HepG2 (cell line): ENCODE results near the gene DPH1. TPM values are rescaled to one million over a fixed set of nuclear protein-coding genes. Genes with fewer than 3 reads are reported as not detected.

ENCODE experiments used
- ATAC-seq: fragments of 200-7000 bp; cut with Tn5 transposase; 3 replicates; pipeline ENCODE4 v1.9.1; 2020; ENCODE audit warnings: mild to moderate bottlenecking, moderate library complexity
- BruUV-seq: library from RNA; stranded (reverse); fragments of 400-500 nt; replicated peaks from 2 replicates; lab custom pipeline; 2021; lab: Mats Ljungman, UMichigan
- CTCF ChIA-PET: fragments of 300-600 bp; formaldehyde crosslinking; extraction: SDS; loops from one replicate; lab custom pipeline; 2021; ENCODE audit warnings: low total read pairs, inconsistent platforms, low intra/inter-chr PET ratio; lab: Yijun Ruan, JAX
- POLR2A ChIA-PET: fragments of 350-600 bp; sonication (Branson Sonifier 250); formaldehyde crosslinking; loops from one replicate; lab custom pipeline; 2020; ENCODE audit warnings: antibody characterized with exemption, inconsistent platforms; lab: Yijun Ruan, JAX
- DNase-seq: peaks from one replicate; pipeline ENCODE4 v3.0.0-alpha.2; 2015; ENCODE audit warnings: low spot score
- FAIRE-seq: peaks from 3 replicates; lab custom pipeline; 2011; peaks lifted over from hg19 to GRCh38; lab: Jason Lieb, UNC
- H2AFZ ChIP-seq: one replicate; pipeline ENCODE4 v1.6.1; 2011; ENCODE audit warnings: low read length, inconsistent platforms
- H3K27ac ChIP-seq: fragments of 300-600 bp; 3 replicates; pipeline ENCODE4 v1.8.0; 2011; ENCODE audit warnings: mixed run types, mild to moderate bottlenecking, mixed read lengths, low read length, inconsistent platforms; ENCODE audit not compliant: insufficient read depth; ENCODE audit errors: extremely low read length
- H3K27me3 ChIP-seq, 2 experiments: fragments of 200-600 bp in 1 of 2; 2 replicates in 1 of 2; 3 replicates in 1 of 2; pipeline versions ENCODE4 v1.6.0 to v1.8.0; 2011; ENCODE audit warnings: low read length in 2 of 2, mild to moderate bottlenecking in 2 of 2, moderate library complexity in 2 of 2, inconsistent platforms in 1 of 2; ENCODE audit not compliant: insufficient read depth in 2 of 2, control insufficient read depth in 1 of 2
- H3K36me3 ChIP-seq, 2 experiments: fragments of 200-600 bp in 1 of 2; replicated peaks in 1 of 2; 2 replicates in 1 of 2; 3 replicates in 1 of 2; pipeline versions ENCODE4 v1.5.1 to v1.8.0; 2011; ENCODE audit warnings: low read length in 2 of 2, inconsistent platforms in 1 of 2; ENCODE audit not compliant: insufficient read depth in 2 of 2, control insufficient read depth in 1 of 2
- H3K4me1 ChIP-seq: 2 replicates; pipeline ENCODE4 v1.5.1; 2012; ENCODE audit warnings: low read length, inconsistent platforms; ENCODE audit not compliant: insufficient read depth
- H3K4me2 ChIP-seq: 2 replicates; pipeline ENCODE4 v1.6.0; 2011; ENCODE audit warnings: low read depth, low read length, inconsistent platforms
- H3K4me3 ChIP-seq, 3 experiments: fragments of 200-600 bp in 1 of 3; sonication (generic), shearing (Covaris generic) in 1 of 3; replicated peaks in 1 of 3; 2 replicates each; pipeline ENCODE4 v1.5.1; 2011 to 2016; ENCODE audit warnings: low read length in 3 of 3, inconsistent platforms in 2 of 3, low read depth in 2 of 3, mild to moderate bottlenecking in 2 of 3, control low read depth in 1 of 3, mixed read lengths in 1 of 3; ENCODE audit not compliant: insufficient read depth in 1 of 3
- H3K79me2 ChIP-seq: one replicate; pipeline ENCODE4 v1.6.1; 2011; ENCODE audit warnings: low read length, inconsistent platforms; ENCODE audit not compliant: insufficient read depth
- H3K9ac ChIP-seq: 2 replicates; pipeline ENCODE4 v1.6.0; 2011; ENCODE audit warnings: mild to moderate bottlenecking, low read depth, low read length, inconsistent platforms; ENCODE audit not compliant: insufficient read depth
- H3K9me3 ChIP-seq: 2 replicates; pipeline ENCODE4 v1.5.1; 2012; ENCODE audit warnings: mild to moderate bottlenecking, low read length
- H4K20me1 ChIP-seq: 2 replicates; pipeline ENCODE4 v1.6.0; 2011; ENCODE audit warnings: inconsistent platforms, mild to moderate bottlenecking, low read length, moderate library complexity; ENCODE audit not compliant: insufficient read depth
- GATA4 ChIP-seq: sonication (generic); IDR thresholded peaks from 2 replicates; pipeline ENCODE4 v1.6.1; 2016; ENCODE audit warnings: antibody characterized with exemption, low read depth, borderline replicate concordance
- HHEX ChIP-seq: IDR thresholded peaks from 2 replicates; pipeline ENCODE4 v1.6.1; 2016; ENCODE audit warnings: control low read depth
- HNRNPL ChIP-seq: fragments of 200-400 bp; formaldehyde crosslinking; IDR thresholded peaks from 2 replicates; pipeline ENCODE4 v1.6.1; 2017; ENCODE audit warnings: mild to moderate bottlenecking, low read depth, low read length
- KLF11 ChIP-seq: IDR thresholded peaks from 2 replicates; pipeline ENCODE4 v1.6.1; 2016; ENCODE audit warnings: missing compliant biosample characterization
- MIER2 ChIP-seq: IDR thresholded peaks from 2 replicates; pipeline ENCODE4 v1.6.1; 2016; ENCODE audit warnings: missing biosample characterization, missing genetic modification reagents
- NFIB ChIP-seq: sonication (generic); formaldehyde crosslinking; IDR thresholded peaks from 2 replicates; pipeline ENCODE4 v1.9.0; 2021; ENCODE audit warnings: missing genetic modification reagents, mild to moderate bottlenecking, borderline replicate concordance
- PBX3 ChIP-seq: sonication (generic); formaldehyde crosslinking; IDR thresholded peaks from 2 replicates; pipeline ENCODE4 v1.8.1; 2023; ENCODE audit warnings: missing genetic modification reagents, inconsistent platforms, borderline replicate concordance
- SIN3A ChIP-seq: IDR thresholded peaks from 2 replicates; pipeline ENCODE4 v1.6.1; 2011; ENCODE audit warnings: low read depth, mild to moderate bottlenecking, control low read depth, low read length, borderline replicate concordance
- TBL1XR1 ChIP-seq: fragments of 150-350 bp; IDR thresholded peaks from 2 replicates; pipeline ENCODE4 v1.6.1; 2014; ENCODE audit warnings: borderline replicate concordance, low read length; ENCODE audit not compliant: partially characterized antibody
- TEAD2 ChIP-seq: sonication (generic); formaldehyde crosslinking; IDR thresholded peaks from 2 replicates; pipeline ENCODE4 v1.9.0; 2021; ENCODE audit warnings: missing genetic modification reagents
- U2AF1 ChIP-seq: fragments of 200-400 bp; formaldehyde crosslinking; optimal IDR thresholded peaks from 2 replicates; pipeline ENCODE3; 2017; ENCODE audit warnings: mild to moderate bottlenecking, low read depth, low read length
- WIZ ChIP-seq: sonication (generic); formaldehyde crosslinking; IDR thresholded peaks from 2 replicates; pipeline ENCODE4 v1.5.1; 2020; ENCODE audit warnings: mild to moderate bottlenecking, missing genetic modification reagents
- ZFP36L2 ChIP-seq: sonication (generic); formaldehyde crosslinking; IDR thresholded peaks from 2 replicates; pipeline ENCODE4 v1.4.0; 2020; ENCODE audit warnings: missing genetic modification reagents
- ZFY ChIP-seq: sonication (generic); formaldehyde crosslinking; IDR thresholded peaks from 2 replicates; pipeline ENCODE4 v1.4.0; 2020; ENCODE audit warnings: missing genetic modification reagents
- ZNF256 ChIP-seq: sonication (generic); formaldehyde crosslinking; conservative IDR thresholded peaks from 2 replicates; pipeline ENCODE4 v1.4.0; 2020; ENCODE audit warnings: missing genetic modification reagents
- ZNF510 ChIP-seq: sonication (generic); formaldehyde crosslinking; IDR thresholded peaks from 2 replicates; pipeline ENCODE4 v1.4.0; 2020; ENCODE audit warnings: low read depth, mild to moderate bottlenecking, missing genetic modification reagents
- ZNF513 ChIP-seq: sonication (generic); formaldehyde crosslinking; conservative IDR thresholded peaks from 2 replicates; pipeline ENCODE4 v1.5.0; 2020; ENCODE audit warnings: missing genetic modification reagents
- ZNF549 ChIP-seq: sonication (generic); formaldehyde crosslinking; IDR thresholded peaks from 2 replicates; pipeline ENCODE4 v1.5.0; 2020; ENCODE audit warnings: missing genetic modification reagents
- ZNF576 ChIP-seq: sonication (generic); formaldehyde crosslinking; IDR thresholded peaks from 2 replicates; pipeline ENCODE4 v1.4.0; 2020; ENCODE audit warnings: mild to moderate bottlenecking, missing genetic modification reagents
- ZNF616 ChIP-seq: sonication (generic); formaldehyde crosslinking; IDR thresholded peaks from 2 replicates; pipeline ENCODE4 v1.5.0; 2020; ENCODE audit warnings: low read depth, mild to moderate bottlenecking, missing genetic modification reagents
- WGBS: methylation state at CpG from one replicate; pipeline ENCODE4 v1.1.6; 2017; ENCODE audit warnings: low lambda C conversion rate; 5-methylcytosine and 5-hydroxymethylcytosine counted together
- in situ Hi-C: cut with HindIII; loops from 2 replicates; pipeline ENCODE4 v1.10.0; 2017; ENCODE audit warnings: low pct_unique_long_range_greater_than_20kb; ENCODE audit not compliant: extremely low pct_ligation_motif_present
- intact Hi-C: fragments of 100-400 bp; cut with micrococcal nuclease; formaldehyde crosslinking; loops from one replicate; pipeline ENCODE4 v1.10.0; 2022; ENCODE audit not compliant: unreplicated experiment
- polyA plus RNA-seq, 8 experiments: library from polyadenylated mRNA; depleted of rRNA in 3 of 8; stranded (reverse) in 7 of 8; unstranded in 1 of 8; fragments of >200 nt; fragmentation: Illumina TruSeq in 4 of 8; extraction: Trizol in 4 of 8; gene quantifications; 2 replicates each; pipeline versions ENCODE4 v1.2.1 to v1.2.3, GENCODE V29; 2011 to 2016; ENCODE audit warnings: low read depth in 4 of 8, missing spikeins in 1 of 8, mixed read lengths in 1 of 8; ENCODE audit not compliant: insufficient read depth in 1 of 8
- total RNA-seq, 5 experiments: library from RNA; depleted of rRNA; stranded (reverse); fragments of >200 nt; fragmentation: Illumina TruSeq; extraction: Trizol; gene quantifications; 2 replicates each; pipeline ENCODE4 v1.2.3, GENCODE V29; 2016; ENCODE audit warnings: low read depth in 1 of 5

Gene DPH1
- total and polyA plus RNA-seq, 2 of the 13 experiments (the other 11 are each of a cell fraction or from before 2014, with no cell fraction given), result 25.3 to 42.8 TPM

GRCh38 chr17:2020721-2021120 is 9.2 kb upstream of the DPH1 start (continued):
- no peak for TF ChIP-seq HHEX (CRISPR knock-in tag)
- no peak for TF ChIP-seq ZFY (CRISPR knock-in tag)

GRCh38 chr17:2022647-2023240 is 7.2 kb upstream of the DPH1 start:
- 57% methylated on average over 11 of the region's 15 CpGs for WGBS
- intact Hi-C loops (loop anchor here (10.0 kb wide), 2 partner anchors 48 to 138 kb away; no protein-coding TSS in a partner anchor), in situ Hi-C loops (no loop called here)
- no TSS peak for BruUV-seq
- peaks cover 17% of the 10 kb centered on the region; the same call in 1 of the 2 replicates for H3K4me1 ChIP-seq
- TF ChIP-seq TEAD2 (CRISPR knock-in tag) (no peak), TBL1XR1 (no peak), ZNF549 (no peak), KLF11 (CRISPR knock-in tag) (no peak), ZNF256 (CRISPR knock-in tag) (no peak), HNRNPL (no peak), WIZ (no peak), MIER2 (CRISPR knock-in tag) (no peak), GATA4 (no peak), ZNF510 (CRISPR knock-in tag) (no peak), NFIB (CRISPR knock-in tag) (no peak), ZFP36L2 (CRISPR knock-in tag) (no peak), PBX3 (CRISPR knock-in tag) (no peak), U2AF1 (no peak), SIN3A (no peak), ZNF576 (no peak), ZNF616 (CRISPR knock-in tag) (no peak), ZNF513 (CRISPR knock-in tag) (no peak)
- no peak overlapping the region for H3K4me2 ChIP-seq
- no peaks in the 10 kb centered on the region for H3K9me3 ChIP-seq
- FAIRE-seq (no peak), ATAC-seq (no peak), DNase-seq (no peak)
- no peak overlapping the region for H2AFZ ChIP-seq
- ChIA-PET POLR2A (no interaction called here), CTCF (no interaction called here)
- H3K79me2 ChIP-seq, result no peaks in the 10 kb centered on the region
- H3K27me3 ChIP-seq, result peaks cover 14 to 70% of the 10 kb centered on the region in 2 experiments
- H3K36me3 ChIP-seq, result no peaks in the 10 kb centered on the region
- H3K4me3 ChIP-seq, result no peak overlapping the region
- H4K20me1 ChIP-seq, result no peaks in the 10 kb centered on the region
- H3K27ac ChIP-seq, result no peak overlapping the region
- no peak overlapping the region for H3K9ac ChIP-seq
